ENCODE results near the gene PEX10.

PEX10 gene

DNA sequence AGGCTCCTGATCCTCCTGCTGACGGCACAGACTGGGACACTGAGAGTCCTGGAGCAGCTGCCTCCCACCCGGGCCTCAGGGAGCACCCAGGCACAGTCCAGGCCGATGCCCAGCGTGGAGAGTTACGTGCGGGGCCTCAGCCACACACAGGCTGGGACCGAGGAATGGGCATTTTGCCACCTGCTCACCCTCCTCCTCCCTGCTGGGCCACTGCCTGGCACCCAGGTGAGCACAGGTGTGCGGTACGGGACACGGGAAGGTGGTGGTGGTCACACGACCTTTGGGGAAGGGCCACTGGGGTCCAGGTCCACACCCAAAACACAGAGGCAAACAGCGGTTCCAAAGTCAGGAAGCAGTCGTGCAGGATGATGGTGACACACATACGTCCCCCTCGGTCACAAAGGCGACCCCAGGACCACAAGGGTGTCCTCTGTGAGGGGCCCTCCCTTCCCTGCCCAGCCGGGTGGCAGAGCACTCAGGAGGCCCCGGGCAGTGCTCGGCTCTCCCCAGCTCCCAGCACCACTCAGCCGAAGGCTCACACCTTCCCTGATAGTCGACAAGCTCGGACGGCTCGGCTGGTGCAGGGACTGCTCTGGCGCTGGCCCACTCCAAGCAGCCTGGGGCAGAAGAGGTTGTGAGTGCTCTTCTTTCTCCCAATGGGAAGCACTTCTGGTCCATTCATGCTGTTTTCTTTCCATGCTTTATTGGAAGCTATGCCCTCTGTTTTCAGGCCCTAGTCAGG, 35.3 kb downstream of the PEX10 start:
- H2BK5ac ChIP-seq (ENCODE audit: low read length), result peak overlapping the region; percentile 56

DNA sequence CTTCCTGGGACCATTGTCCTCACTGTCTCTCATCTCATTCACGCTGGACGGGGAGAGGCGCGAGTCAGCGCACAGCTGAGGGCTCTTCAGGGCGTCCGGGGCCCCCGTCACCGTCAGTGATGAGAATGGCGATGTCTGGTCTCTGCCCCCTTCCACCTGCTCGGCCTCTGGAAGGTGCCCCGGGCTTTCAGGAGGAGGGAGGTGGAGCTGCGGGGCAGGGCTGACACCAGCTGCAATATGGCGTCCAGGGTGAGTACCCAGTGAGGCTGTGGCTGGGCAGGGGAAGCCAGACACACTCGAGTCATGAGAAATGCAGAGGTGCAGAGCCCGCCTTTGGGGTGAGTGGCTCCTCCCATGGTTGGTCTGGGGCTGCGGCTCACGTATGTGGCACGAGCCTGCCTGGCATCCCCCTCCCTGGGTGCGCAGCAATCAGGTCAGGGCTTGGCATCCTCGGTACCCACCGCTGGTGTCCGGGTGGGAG, 36.1 kb downstream of the PEX10 start:
- peak overlapping the region; percentile 56 for H2BK5ac ChIP-seq (ENCODE audit: low read length)
- no peak overlapping the region for H3K27ac ChIP-seq (replicated peaks; ENCODE audit: low read length)
- peak overlapping the region; percentile 34 for H3K23ac ChIP-seq (ENCODE audit: low read depth, low read length, poor library complexity)
- H3K9me3 ChIP-seq (replicated peaks in 1 of 2; ENCODE audit: control insufficient read depth in 2 of 2, insufficient read depth in 1 of 2, low read depth in 1 of 2, low read length in 2 of 2), result no peaks in the 10 kb centered on the region
- peaks cover 8% of the 10 kb centered on the region for H3K79me1 ChIP-seq (ENCODE audit: low read depth, low read length)
- DNase-seq (ENCODE audit: low spot score), result no peak
- no peak overlapping the region for H3K14ac ChIP-seq (ENCODE audit: low read length)
- no peak overlapping the region for H3K4ac ChIP-seq (ENCODE audit: low read length)
- H3K4me2 ChIP-seq (ENCODE audit: insufficient read depth, low read length, poor library complexity, severe bottlenecking), result no peak overlapping the region
- H3K18ac ChIP-seq (ENCODE audit: low read length), result no peak overlapping the region
- peaks cover 3 to 4% of the 10 kb centered on the region in 2 donors for H3K4me1 ChIP-seq (ENCODE audit: control insufficient read depth in 2 of 2, insufficient read depth in 1 of 2, low read depth in 1 of 2, low read length in 2 of 2)
- peak overlapping the region; percentile 85 for H2AK5ac ChIP-seq (ENCODE audit: low read depth, low read length)
- no peaks in the 10 kb centered on the region for H3K27me3 ChIP-seq (ENCODE audit: control insufficient read depth in 3 of 3, insufficient read depth in 3 of 3, low read depth in 1 of 3, low read length in 3 of 3)
- no peak overlapping the region for H4K91ac ChIP-seq (ENCODE audit: low read depth, low read length, poor library complexity)
- H2AFZ ChIP-seq (ENCODE audit: low read length), result no peak overlapping the region
- no CpG with 5 or more reads among the region's 23 CpGs for WGBS, 2 donors (ENCODE audit: extremely low coverage in 2 of 2, insufficient read length in 2 of 2, insufficient replicate concordance in 1 of 2)
- no peak overlapping the region for H3K4me3 ChIP-seq (ENCODE audit: low read length in 2 of 2)
- H2BK12ac ChIP-seq (ENCODE audit: low read length), result no peak overlapping the region
- H4K8ac ChIP-seq (ENCODE audit: low read depth, low read length), result no peak overlapping the region
- H2BK120ac ChIP-seq (ENCODE audit: low read depth, low read length), result no peak overlapping the region
- H3K9ac ChIP-seq (ENCODE audit: low read depth, low read length, poor library complexity), result no peak overlapping the region
- no peak overlapping the region for H2BK15ac ChIP-seq (ENCODE audit: low read length)
- peaks cover 2 to 7% of the 10 kb centered on the region in 2 donors for H3K36me3 ChIP-seq (replicated peaks in 1 of 2; ENCODE audit: control insufficient read depth in 2 of 2, insufficient read depth in 2 of 2, low read length in 2 of 2)

More for the DNA sequence above, 35.3 kb downstream of the PEX10 start:
- H3K14ac ChIP-seq (ENCODE audit: low read length), result no peak overlapping the region
- H2AK5ac ChIP-seq (ENCODE audit: low read depth, low read length), result peak overlapping the region; percentile 85
- WGBS, 2 donors (ENCODE audit: extremely low coverage in 2 of 2, insufficient read length in 2 of 2, insufficient replicate concordance in 1 of 2), result no CpG with 5 or more reads among the region's 25 CpGs
- H3K27me3 ChIP-seq (ENCODE audit: control insufficient read depth in 3 of 3, insufficient read depth in 3 of 3, low read depth in 1 of 3, low read length in 3 of 3), result no peaks in the 10 kb centered on the region
- no peak overlapping the region for H3K4me2 ChIP-seq (ENCODE audit: insufficient read depth, low read length, poor library complexity, severe bottlenecking)
- H3K4ac ChIP-seq (ENCODE audit: low read length), result peak overlapping the region; percentile 68
- peak overlapping the region; percentile 30 for H3K9ac ChIP-seq (ENCODE audit: low read depth, low read length, poor library complexity)
- H2BK120ac ChIP-seq (ENCODE audit: low read depth, low read length), result no peak overlapping the region
- H2BK12ac ChIP-seq (ENCODE audit: low read length), result peak overlapping the region; percentile 33
- H4K91ac ChIP-seq (ENCODE audit: low read depth, low read length, poor library complexity), result no peak overlapping the region
- H3K36me3 ChIP-seq (replicated peaks in 1 of 2; ENCODE audit: control insufficient read depth in 2 of 2, insufficient read depth in 2 of 2, low read length in 2 of 2), result peaks cover under 1 to 3% of the 10 kb centered on the region in 2 donors
- peak overlapping the region; percentile 68 for H3K23ac ChIP-seq (ENCODE audit: low read depth, low read length, poor library complexity)
- H3K4me3 ChIP-seq (ENCODE audit: low read length in 2 of 2), result peak overlapping the region in 1 of 2 donors; percentile 22
- H3K79me1 ChIP-seq (ENCODE audit: low read depth, low read length), result peaks cover 8% of the 10 kb centered on the region
- peak overlapping the region; percentile 44 for H3K18ac ChIP-seq (ENCODE audit: low read length)
- H3K27ac ChIP-seq (replicated peaks; ENCODE audit: low read length), result no peak overlapping the region
- no peak overlapping the region for H2AFZ ChIP-seq (ENCODE audit: low read length)
- H3K4me1 ChIP-seq (ENCODE audit: control insufficient read depth in 2 of 2, insufficient read depth in 1 of 2, low read depth in 1 of 2, low read length in 2 of 2), result peaks cover 3 to 8% of the 10 kb centered on the region in 2 donors
- H2BK15ac ChIP-seq (ENCODE audit: low read length), result no peak overlapping the region
- DNase-seq (ENCODE audit: low spot score), result no peak
- H4K8ac ChIP-seq (ENCODE audit: low read depth, low read length), result no peak overlapping the region
- no peaks in the 10 kb centered on the region for H3K9me3 ChIP-seq (replicated peaks in 1 of 2; ENCODE audit: control insufficient read depth in 2 of 2, insufficient read depth in 1 of 2, low read depth in 1 of 2, low read length in 2 of 2)

DNA sequence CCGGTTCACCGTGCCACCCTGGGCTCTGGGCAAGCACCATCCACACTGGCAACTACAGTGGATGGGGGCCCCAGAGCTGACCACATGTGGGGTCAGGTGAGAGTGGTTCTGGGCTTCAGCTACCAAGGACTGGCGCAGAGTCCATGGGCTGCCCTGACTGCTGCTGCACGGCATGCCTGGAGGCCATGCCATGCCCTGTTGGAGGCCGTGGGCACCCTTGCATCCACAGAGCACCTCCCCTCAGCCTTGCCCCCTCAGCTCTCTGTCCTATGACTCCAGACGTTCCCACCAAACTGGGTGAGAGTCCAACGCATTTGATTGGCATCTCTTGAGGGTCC, 36.5 kb downstream of the PEX10 start:
- no peak overlapping the region for H3K4me2 ChIP-seq (ENCODE audit: insufficient read depth, low read length, poor library complexity, severe bottlenecking)
- no peak overlapping the region for H4K91ac ChIP-seq (ENCODE audit: low read depth, low read length, poor library complexity)
- no peaks in the 10 kb centered on the region for H3K27me3 ChIP-seq (ENCODE audit: control insufficient read depth in 3 of 3, insufficient read depth in 3 of 3, low read depth in 1 of 3, low read length in 3 of 3)
- H2AFZ ChIP-seq (ENCODE audit: low read length), result no peak overlapping the region
- no peak overlapping the region for H3K27ac ChIP-seq (replicated peaks; ENCODE audit: low read length)
- no peak overlapping the region for H2BK120ac ChIP-seq (ENCODE audit: low read depth, low read length)
- H3K23ac ChIP-seq (ENCODE audit: low read depth, low read length, poor library complexity), result peak overlapping the region; percentile 18
- H2BK12ac ChIP-seq (ENCODE audit: low read length), result no peak overlapping the region
- peak overlapping the region in 1 of 2 donors; percentile 16 for H3K4me3 ChIP-seq (ENCODE audit: low read length in 2 of 2)
- H3K79me1 ChIP-seq (ENCODE audit: low read depth, low read length), result peaks cover 6% of the 10 kb centered on the region
- H3K4me1 ChIP-seq (ENCODE audit: control insufficient read depth in 2 of 2, insufficient read depth in 1 of 2, low read depth in 1 of 2, low read length in 2 of 2), result peaks cover 3 to 4% of the 10 kb centered on the region in 2 donors
- peak overlapping the region; percentile 54 for H2BK5ac ChIP-seq (ENCODE audit: low read length)
- DNase-seq (ENCODE audit: low spot score), result no peak
- no peak overlapping the region for H2BK15ac ChIP-seq (ENCODE audit: low read length)
- no peak overlapping the region for H2AK5ac ChIP-seq (ENCODE audit: low read depth, low read length)
- no CpG with 5 or more reads among the region's 7 CpGs for WGBS, 2 donors (ENCODE audit: extremely low coverage in 2 of 2, insufficient read length in 2 of 2, insufficient replicate concordance in 1 of 2)
- no peak overlapping the region for H3K4ac ChIP-seq (ENCODE audit: low read length)
- no peak overlapping the region for H3K9ac ChIP-seq (ENCODE audit: low read depth, low read length, poor library complexity)
- no peak overlapping the region for H4K8ac ChIP-seq (ENCODE audit: low read depth, low read length)
- H3K36me3 ChIP-seq (replicated peaks in 1 of 2; ENCODE audit: control insufficient read depth in 2 of 2, insufficient read depth in 2 of 2, low read length in 2 of 2), result peaks cover 2 to 9% of the 10 kb centered on the region in 2 donors
- no peaks in the 10 kb centered on the region for H3K9me3 ChIP-seq (replicated peaks in 1 of 2; ENCODE audit: control insufficient read depth in 2 of 2, insufficient read depth in 1 of 2, low read depth in 1 of 2, low read length in 2 of 2)
- peak overlapping the region; percentile 55 for H3K18ac ChIP-seq (ENCODE audit: low read length)
- no peak overlapping the region for H3K14ac ChIP-seq (ENCODE audit: low read length)

DNA sequence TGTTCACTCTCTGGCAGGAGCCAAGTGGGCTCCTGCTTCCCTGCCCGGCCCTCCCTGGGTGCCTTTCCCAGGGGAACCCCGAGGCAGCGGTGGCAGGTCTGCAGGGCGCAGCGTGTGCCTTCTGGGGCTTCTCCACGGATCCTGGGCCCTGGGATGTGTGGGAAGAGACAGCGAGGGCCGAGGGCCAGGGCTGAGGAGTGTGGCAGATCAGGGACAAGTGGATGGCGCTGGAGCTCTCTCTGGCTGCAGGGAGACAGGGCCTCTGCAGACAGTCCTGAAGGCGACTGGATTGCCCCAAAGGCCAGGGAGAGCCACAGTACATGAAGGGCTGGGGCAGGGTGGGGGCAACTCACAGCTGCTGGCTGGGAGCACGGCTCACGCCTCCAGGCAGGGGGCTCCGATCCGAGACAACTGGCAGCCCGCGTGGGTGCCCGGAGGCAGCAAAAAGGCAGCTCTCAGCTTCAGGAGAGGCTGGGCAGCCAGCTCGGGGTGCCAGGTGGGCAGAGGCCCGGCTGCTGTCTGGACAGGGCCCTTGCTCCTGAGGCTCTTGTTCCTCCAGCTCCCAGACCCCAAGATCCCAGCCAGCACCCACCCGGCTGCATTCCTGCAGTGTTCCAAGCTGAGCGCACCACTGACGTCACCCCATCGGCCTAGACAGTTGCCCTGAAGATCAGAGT, 37.0 kb downstream of the PEX10 start:
- no peak overlapping the region for H3K4me3 ChIP-seq (ENCODE audit: low read length in 2 of 2)
- H4K8ac ChIP-seq (ENCODE audit: low read depth, low read length), result no peak overlapping the region
- no peaks in the 10 kb centered on the region for H3K9me3 ChIP-seq (replicated peaks in 1 of 2; ENCODE audit: control insufficient read depth in 2 of 2, insufficient read depth in 1 of 2, low read depth in 1 of 2, low read length in 2 of 2)
- no peak overlapping the region for H3K27ac ChIP-seq (replicated peaks; ENCODE audit: low read length)
- DNase-seq (ENCODE audit: low spot score), result no peak
- peak overlapping the region; percentile 54 for H2BK5ac ChIP-seq (ENCODE audit: low read length)
- WGBS, 2 donors (ENCODE audit: extremely low coverage in 2 of 2, insufficient read length in 2 of 2, insufficient replicate concordance in 1 of 2), result no CpG with 5 or more reads among the region's 23 CpGs
- no peak overlapping the region for H2BK120ac ChIP-seq (ENCODE audit: low read depth, low read length)
- H3K14ac ChIP-seq (ENCODE audit: low read length), result no peak overlapping the region
- peaks cover 3 to 4% of the 10 kb centered on the region in 2 donors for H3K4me1 ChIP-seq (ENCODE audit: control insufficient read depth in 2 of 2, insufficient read depth in 1 of 2, low read depth in 1 of 2, low read length in 2 of 2)
- no peak overlapping the region for H2BK15ac ChIP-seq (ENCODE audit: low read length)
- H3K18ac ChIP-seq (ENCODE audit: low read length), result peak overlapping the region; percentile 36
- H3K9ac ChIP-seq (ENCODE audit: low read depth, low read length, poor library complexity), result no peak overlapping the region
- peaks cover 6% of the 10 kb centered on the region for H3K79me1 ChIP-seq (ENCODE audit: low read depth, low read length)
- H2AFZ ChIP-seq (ENCODE audit: low read length), result no peak overlapping the region
- no peak overlapping the region for H3K4ac ChIP-seq (ENCODE audit: low read length)
- H2AK5ac ChIP-seq (ENCODE audit: low read depth, low read length), result peak overlapping the region; percentile 79
- peak overlapping the region; percentile 18 for H3K23ac ChIP-seq (ENCODE audit: low read depth, low read length, poor library complexity)
- no peaks in the 10 kb centered on the region for H3K27me3 ChIP-seq (ENCODE audit: control insufficient read depth in 3 of 3, insufficient read depth in 3 of 3, low read depth in 1 of 3, low read length in 3 of 3)
- H2BK12ac ChIP-seq (ENCODE audit: low read length), result no peak overlapping the region
- no peak overlapping the region for H3K4me2 ChIP-seq (ENCODE audit: insufficient read depth, low read length, poor library complexity, severe bottlenecking)
- H4K91ac ChIP-seq (ENCODE audit: low read depth, low read length, poor library complexity), result no peak overlapping the region
- peaks cover 2 to 9% of the 10 kb centered on the region in 2 donors for H3K36me3 ChIP-seq (replicated peaks in 1 of 2; ENCODE audit: control insufficient read depth in 2 of 2, insufficient read depth in 2 of 2, low read length in 2 of 2)
